Activated T-cell treated with anti-CD3 and anti-CD28 coated beads, Interleukin-2, amount 50 U/mL, for 4 hours (primary cell): ENCODE measurements around the gene MISP. TPM values are rescaled to one million over a fixed set of nuclear protein-coding genes. Genes with fewer than 3 reads are reported as not detected.

Source experiments
- ATAC-seq, 2 donors: fragments of 200-7000 bp; cut with Tn5 transposase; one replicate each; pipeline ENCODE4 v1.10.0; 2021
- DNase-seq: peaks from one replicate; pipeline ENCODE4 v3.0.0-alpha.2; 2020
- H3K27me3 Mint-ChIP-seq: one replicate; pipeline ENCODE4 v1.8.0; 2021; ENCODE audit warnings: low read depth, mixed read lengths
- H3K36me3 Mint-ChIP-seq: one replicate; pipeline ENCODE4 v1.8.0; 2022; ENCODE audit warnings: mixed read lengths; ENCODE audit not compliant: insufficient read depth
- H3K4me1 Mint-ChIP-seq: one replicate; pipeline ENCODE4 v1.8.0; 2021; ENCODE audit warnings: low read depth, mixed read lengths
- H3K4me3 Mint-ChIP-seq: one replicate; pipeline ENCODE4 v1.8.0; 2021; ENCODE audit warnings: mild to moderate bottlenecking, moderate library complexity, mixed read lengths
- H3K9me3 Mint-ChIP-seq: one replicate; pipeline ENCODE4 v1.8.0; 2021; ENCODE audit warnings: mixed read lengths
- total RNA-seq, 3 donors: library from RNA; stranded (reverse); gene quantifications; one replicate each; pipeline ENCODE4 v1.2.1, GENCODE V29; 2021

Gene MISP
- total RNA-seq, 3 donors from 2014 or later = 0.08 TPM; not detected in 2

GRCh38 chr19:765179-765738, 14.3 kb downstream of the MISP start:
- Mint-ChIP-seq H3K36me3 (no peaks in the 10 kb centered on the region), H3K27me3 (peaks cover under 1% of the 10 kb centered on the region), H3K4me3 (no peak overlapping the region), H3K4me1 (peaks cover under 1% of the 10 kb centered on the region), H3K9me3 (no peaks in the 10 kb centered on the region)
- ATAC-seq (no peak), DNase-seq (no peak)

- Mint-ChIP-seq H3K36me3 (no peaks in the 10 kb centered on the region), H3K4me1 (peaks cover 2% of the 10 kb centered on the region), H3K9me3 (no peaks in the 10 kb centered on the region), H3K4me3 (no peak overlapping the region), H3K27me3 (peaks cover 5% of the 10 kb centered on the region)
- ATAC-seq = no peak
- DNase-seq = no peak
These were observed 17.5 kb downstream of the MISP start for GRCh38 chr19:768424-768823.

GRCh38 chr19:769616-770015, 18.7 kb downstream of the MISP start:
- Mint-ChIP-seq H3K27me3 (peaks cover 5% of the 10 kb centered on the region), H3K4me1 (peaks cover 2% of the 10 kb centered on the region), H3K9me3 (no peaks in the 10 kb centered on the region), H3K4me3 (no peak overlapping the region), H3K36me3 (no peaks in the 10 kb centered on the region)
- ATAC-seq (no peak), DNase-seq (no peak)

GRCh38 chr19:771332-771785, 20.4 kb downstream of the MISP start:
- DNase-seq (no peak), ATAC-seq (peak in 1 of 2 donors; percentile 51)
- Mint-ChIP-seq H3K27me3 (peaks cover 5% of the 10 kb centered on the region), H3K4me1 (peaks cover 2% of the 10 kb centered on the region), H3K4me3 (no peak overlapping the region), H3K36me3 (no peaks in the 10 kb centered on the region), H3K9me3 (no peaks in the 10 kb centered on the region)

- Mint-ChIP-seq H3K4me1 (peaks cover 2% of the 10 kb centered on the region), H3K4me3 (no peak overlapping the region), H3K36me3 (no peaks in the 10 kb centered on the region), H3K27me3 (peaks cover 5% of the 10 kb centered on the region), H3K9me3 (no peaks in the 10 kb centered on the region)
- DNase-seq = no peak
- no peak for ATAC-seq
These were observed 21.2 kb downstream of the MISP start for GRCh38 chr19:772063-772462.

GRCh38 chr19:772730-773436, 22.0 kb downstream of the MISP start:
- H3K4me1 Mint-ChIP-seq = peaks cover 2% of the 10 kb centered on the region
- H3K4me3 Mint-ChIP-seq = no peak overlapping the region
- H3K27me3 Mint-ChIP-seq = peaks cover 5% of the 10 kb centered on the region
- ATAC-seq (no peak), DNase-seq (no peak)
- no peaks in the 10 kb centered on the region for H3K9me3 Mint-ChIP-seq
- no peaks in the 10 kb centered on the region for H3K36me3 Mint-ChIP-seq

- Mint-ChIP-seq H3K36me3 (no peaks in the 10 kb centered on the region), H3K4me3 (no peak overlapping the region), H3K4me1 (no peaks in the 10 kb centered on the region), H3K9me3 (no peaks in the 10 kb centered on the region), H3K27me3 (peaks cover 4% of the 10 kb centered on the region)
- no peak for ATAC-seq
- DNase-seq = no peak
These were observed 25.6 kb downstream of the MISP start for GRCh38 chr19:776549-776948.

- Mint-ChIP-seq H3K36me3 (no peaks in the 10 kb centered on the region), H3K27me3 (peaks cover 2% of the 10 kb centered on the region), H3K4me3 (no peak overlapping the region), H3K9me3 (no peaks in the 10 kb centered on the region), H3K4me1 (no peaks in the 10 kb centered on the region)
- DNase-seq (no peak), ATAC-seq (no peak)
These were observed 28.2 kb downstream of the MISP start for GRCh38 chr19:778910-779653.

- ATAC-seq (no peak), DNase-seq (no peak)
- Mint-ChIP-seq H3K4me1 (no peaks in the 10 kb centered on the region), H3K4me3 (no peak overlapping the region), H3K36me3 (no peaks in the 10 kb centered on the region), H3K9me3 (no peaks in the 10 kb centered on the region), H3K27me3 (peaks cover 2% of the 10 kb centered on the region)
These were observed 30.0 kb downstream of the MISP start for GRCh38 chr19:780935-781334.

- H3K4me3 Mint-ChIP-seq = no peak overlapping the region
- peaks cover 2% of the 10 kb centered on the region for H3K27me3 Mint-ChIP-seq
- no peaks in the 10 kb centered on the region for H3K9me3 Mint-ChIP-seq
- ATAC-seq = no peak
- no peaks in the 10 kb centered on the region for H3K4me1 Mint-ChIP-seq
- H3K36me3 Mint-ChIP-seq = no peaks in the 10 kb centered on the region
- DNase-seq = no peak
These were observed 30.9 kb downstream of the MISP start for GRCh38 chr19:781800-782184.

GRCh38 chr19:782185-782877, 31.4 kb downstream of the MISP start:
- DNase-seq (no peak), ATAC-seq (no peak)
- Mint-ChIP-seq H3K9me3 (no peaks in the 10 kb centered on the region), H3K27me3 (peaks cover 2% of the 10 kb centered on the region), H3K4me3 (no peak overlapping the region), H3K4me1 (no peaks in the 10 kb centered on the region), H3K36me3 (no peaks in the 10 kb centered on the region)

GRCh38 chr19:782878-783668, 32.2 kb downstream of the MISP start:
- Mint-ChIP-seq H3K36me3 (no peaks in the 10 kb centered on the region), H3K9me3 (no peaks in the 10 kb centered on the region), H3K4me3 (no peak overlapping the region), H3K4me1 (no peaks in the 10 kb centered on the region), H3K27me3 (peaks cover 2% of the 10 kb centered on the region)
- ATAC-seq = no peak
- no peak for DNase-seq

- Mint-ChIP-seq H3K4me1 (no peaks in the 10 kb centered on the region), H3K36me3 (no peaks in the 10 kb centered on the region), H3K4me3 (no peak overlapping the region), H3K27me3 (peaks cover 3% of the 10 kb centered on the region), H3K9me3 (no peaks in the 10 kb centered on the region)
- DNase-seq (no peak), ATAC-seq (no peak)
These were observed 33.6 kb downstream of the MISP start for GRCh38 chr19:784541-784940.

- no peak overlapping the region for H3K4me3 Mint-ChIP-seq
These were observed 36.6 kb downstream of the MISP start for GRCh38 chr19:787536-787935.

More at GRCh38 chr19:787536-787935, 36.6 kb downstream of the MISP start:
- no peaks in the 10 kb centered on the region for H3K36me3 Mint-ChIP-seq
- no peaks in the 10 kb centered on the region for H3K9me3 Mint-ChIP-seq
- ATAC-seq = no peak
- no peaks in the 10 kb centered on the region for H3K4me1 Mint-ChIP-seq
- DNase-seq = no peak
- H3K27me3 Mint-ChIP-seq = peaks cover 3% of the 10 kb centered on the region
